ENCODE data around the gene TBX15.

DNA sequence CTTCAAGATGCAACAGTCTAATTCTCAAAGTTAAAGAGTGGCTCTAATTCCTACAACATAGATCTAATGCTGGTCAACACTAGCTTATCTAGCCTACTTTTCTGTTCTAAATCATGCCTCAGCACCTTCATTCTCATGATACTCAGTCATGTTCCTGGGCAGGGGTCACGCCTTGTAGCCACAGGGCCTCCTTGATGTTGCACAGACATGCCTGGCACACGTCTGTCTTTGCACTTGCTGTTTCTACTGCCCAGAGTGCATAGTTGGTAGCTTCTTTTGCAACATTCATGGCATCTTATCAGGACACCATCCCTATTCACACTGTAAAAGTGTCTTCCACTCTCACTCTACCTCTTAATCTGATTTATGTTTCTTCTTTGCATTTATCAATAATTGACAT is 76.6 kb downstream of the TBX15 start:
- TF ChIP-seq, protein P1, sequence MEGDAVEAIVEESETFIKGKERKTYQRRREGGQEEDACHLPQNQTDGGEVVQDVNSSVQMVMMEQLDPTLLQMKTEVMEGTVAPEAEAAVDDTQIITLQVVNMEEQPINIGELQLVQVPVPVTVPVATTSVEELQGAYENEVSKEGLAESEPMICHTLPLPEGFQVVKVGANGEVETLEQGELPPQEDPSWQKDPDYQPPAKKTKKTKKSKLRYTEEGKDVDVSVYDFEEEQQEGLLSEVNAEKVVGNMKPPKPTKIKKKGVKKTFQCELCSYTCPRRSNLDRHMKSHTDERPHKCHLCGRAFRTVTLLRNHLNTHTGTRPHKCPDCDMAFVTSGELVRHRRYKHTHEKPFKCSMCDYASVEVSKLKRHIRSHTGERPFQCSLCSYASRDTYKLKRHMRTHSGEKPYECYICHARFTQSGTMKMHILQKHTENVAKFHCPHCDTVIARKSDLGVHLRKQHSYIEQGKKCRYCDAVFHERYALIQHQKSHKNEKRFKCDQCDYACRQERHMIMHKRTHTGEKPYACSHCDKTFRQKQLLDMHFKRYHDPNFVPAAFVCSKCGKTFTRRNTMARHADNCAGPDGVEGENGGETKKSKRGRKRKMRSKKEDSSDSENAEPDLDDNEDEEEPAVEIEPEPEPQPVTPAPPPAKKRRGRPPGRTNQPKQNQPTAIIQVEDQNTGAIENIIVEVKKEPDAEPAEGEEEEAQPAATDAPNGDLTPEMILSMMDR (conservative IDR thresholded peaks at IDR 0.05), result no peak
- TF ChIP-seq ZFX (IDR thresholded peaks at IDR 0.05), result no peak
